Mesenteric fat pad (tissue), 1 donor: Measurements from ENCODE around the gene SYDE1. TPM values are rescaled to one million over a fixed set of nuclear protein-coding genes. Genes with fewer than 3 reads are reported as not detected.
A peak's percentile ranks its signal among the peaks of the same experiment; 100 is the strongest.
"Not testable (repeated sequence)": the region's sequence is repeated elsewhere in the genome, so short reads cannot be mapped to it uniquely, and the experiment has no call there.

Experiments
- DNase-seq: peaks from one replicate; pipeline ENCODE4 v3.0.0-alpha.2; 2020; ENCODE audit warnings: low spot score
- long read RNA-seq: library from polyadenylated mRNA; unstranded; transcript quantifications from one replicate; pipeline ENCODE4 v2.0.0, GENCODE V29; 2020
- total RNA-seq: library from RNA; stranded (reverse); fragmentation: NEBNext Ultra II Directional; extraction: Animal tissue kit (Norgen Biotek cat#: 25700); gene quantifications from one replicate; pipeline ENCODE4 v1.2.1, GENCODE V29; 2021
- donor health status: DM: yes; HTN: yes; CAD: no.

Gene SYDE1, protein sequence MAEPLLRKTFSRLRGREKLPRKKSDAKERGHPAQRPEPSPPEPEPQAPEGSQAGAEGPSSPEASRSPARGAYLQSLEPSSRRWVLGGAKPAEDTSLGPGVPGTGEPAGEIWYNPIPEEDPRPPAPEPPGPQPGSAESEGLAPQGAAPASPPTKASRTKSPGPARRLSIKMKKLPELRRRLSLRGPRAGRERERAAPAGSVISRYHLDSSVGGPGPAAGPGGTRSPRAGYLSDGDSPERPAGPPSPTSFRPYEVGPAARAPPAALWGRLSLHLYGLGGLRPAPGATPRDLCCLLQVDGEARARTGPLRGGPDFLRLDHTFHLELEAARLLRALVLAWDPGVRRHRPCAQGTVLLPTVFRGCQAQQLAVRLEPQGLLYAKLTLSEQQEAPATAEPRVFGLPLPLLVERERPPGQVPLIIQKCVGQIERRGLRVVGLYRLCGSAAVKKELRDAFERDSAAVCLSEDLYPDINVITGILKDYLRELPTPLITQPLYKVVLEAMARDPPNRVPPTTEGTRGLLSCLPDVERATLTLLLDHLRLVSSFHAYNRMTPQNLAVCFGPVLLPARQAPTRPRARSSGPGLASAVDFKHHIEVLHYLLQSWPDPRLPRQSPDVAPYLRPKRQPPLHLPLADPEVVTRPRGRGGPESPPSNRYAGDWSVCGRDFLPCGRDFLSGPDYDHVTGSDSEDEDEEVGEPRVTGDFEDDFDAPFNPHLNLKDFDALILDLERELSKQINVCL
- 38.6 TPM for total RNA-seq
- long read RNA-seq, partial matches to known transcripts, result 3 of 4 reads
- long read RNA-seq, other reads (novel, unspliced or antisense), result 1 of 4 reads

DNA sequence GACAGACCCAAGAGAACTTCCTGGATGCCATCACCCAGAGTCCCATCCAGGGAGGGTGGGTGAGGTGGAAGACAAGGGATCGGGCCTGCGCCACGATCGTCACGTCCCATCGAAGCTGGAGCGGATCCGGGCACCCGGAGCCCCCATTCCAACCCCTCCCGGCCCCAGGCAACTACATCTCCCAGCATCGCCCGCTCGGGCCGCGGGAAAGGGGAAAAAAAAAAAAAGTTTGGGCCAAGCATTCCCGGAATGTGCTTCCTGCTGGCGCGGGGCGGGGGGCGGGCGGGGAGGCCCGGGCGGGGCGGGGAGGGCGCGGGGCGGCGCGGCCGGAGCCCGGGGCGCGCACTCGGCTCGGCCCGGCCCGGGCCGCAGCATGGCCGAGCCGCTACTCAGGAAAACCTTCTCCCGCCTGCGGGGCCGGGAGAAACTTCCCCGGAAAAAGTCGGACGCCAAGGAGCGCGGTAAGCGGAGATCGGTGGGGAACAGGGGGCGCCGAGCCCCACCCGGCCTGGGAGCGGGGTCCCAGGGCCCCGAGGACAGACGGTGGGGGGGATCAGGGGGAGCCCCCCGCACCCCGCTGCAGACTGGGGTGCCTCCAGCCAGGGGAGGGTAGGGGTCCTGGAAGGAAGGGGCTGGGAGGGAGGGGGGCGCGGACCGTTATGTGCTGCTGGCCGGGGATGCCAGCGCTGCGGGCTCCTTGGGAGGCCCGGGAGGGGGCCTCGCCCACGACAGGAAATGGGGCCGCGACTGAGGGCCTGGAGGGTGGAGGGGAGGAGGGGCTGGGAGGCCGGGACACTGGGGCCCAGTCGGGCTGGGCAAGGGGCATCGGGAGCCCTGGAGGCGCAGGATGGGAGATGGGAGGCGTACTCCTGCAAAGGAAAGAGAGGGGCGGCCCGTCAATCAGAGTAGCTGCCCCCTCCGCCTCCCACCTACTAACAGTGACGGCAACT is at the start of gene SYDE1:
TSS of gene SYDE1 (plus strand) at position 341 of the 950 bp plus-strand sequence. CDS start at position 374, 33 bp downstream.
- no peak for DNase-seq

DNA sequence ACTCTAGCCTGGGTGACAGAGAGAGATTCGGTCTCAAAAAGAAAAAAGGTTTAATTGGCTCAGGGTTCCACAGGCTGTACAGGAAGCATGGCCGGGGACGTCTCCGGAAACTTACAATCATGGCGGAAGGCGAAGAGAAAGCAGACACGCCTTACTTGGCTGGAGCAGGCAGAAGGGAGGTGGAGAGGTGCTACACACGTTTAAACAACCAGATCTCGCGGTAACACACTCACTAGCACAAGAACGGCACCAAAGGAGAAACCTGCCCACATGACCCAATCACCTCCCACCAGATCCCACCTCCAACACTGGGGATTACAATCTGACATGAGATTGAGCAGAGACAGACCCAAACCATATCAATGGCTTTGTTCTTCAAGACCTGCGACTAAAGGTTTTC is 45.2 kb upstream of the SYDE1 start:
- no peak for DNase-seq

DNA sequence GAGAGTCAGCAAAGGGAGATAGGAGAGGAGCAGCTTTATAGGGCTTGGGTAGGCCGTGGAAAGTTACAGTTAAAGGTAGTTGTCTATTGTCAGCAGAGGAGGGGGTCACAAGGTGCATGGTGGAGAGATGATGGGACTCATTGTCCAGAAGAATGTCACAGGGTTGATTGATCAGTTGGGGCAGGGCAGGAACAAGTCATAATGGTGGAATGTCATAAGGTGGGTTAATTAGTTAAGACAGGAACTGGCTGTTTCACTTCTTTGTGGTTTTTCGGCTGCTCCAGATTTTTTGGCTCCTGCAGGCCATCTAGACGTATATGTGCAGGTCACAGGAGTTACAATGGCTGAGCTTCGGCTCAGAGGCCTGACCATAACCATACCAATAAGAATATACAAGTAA is 36.8 kb upstream of the SYDE1 start:
- DNase-seq, result peak; percentile 24

DNA sequence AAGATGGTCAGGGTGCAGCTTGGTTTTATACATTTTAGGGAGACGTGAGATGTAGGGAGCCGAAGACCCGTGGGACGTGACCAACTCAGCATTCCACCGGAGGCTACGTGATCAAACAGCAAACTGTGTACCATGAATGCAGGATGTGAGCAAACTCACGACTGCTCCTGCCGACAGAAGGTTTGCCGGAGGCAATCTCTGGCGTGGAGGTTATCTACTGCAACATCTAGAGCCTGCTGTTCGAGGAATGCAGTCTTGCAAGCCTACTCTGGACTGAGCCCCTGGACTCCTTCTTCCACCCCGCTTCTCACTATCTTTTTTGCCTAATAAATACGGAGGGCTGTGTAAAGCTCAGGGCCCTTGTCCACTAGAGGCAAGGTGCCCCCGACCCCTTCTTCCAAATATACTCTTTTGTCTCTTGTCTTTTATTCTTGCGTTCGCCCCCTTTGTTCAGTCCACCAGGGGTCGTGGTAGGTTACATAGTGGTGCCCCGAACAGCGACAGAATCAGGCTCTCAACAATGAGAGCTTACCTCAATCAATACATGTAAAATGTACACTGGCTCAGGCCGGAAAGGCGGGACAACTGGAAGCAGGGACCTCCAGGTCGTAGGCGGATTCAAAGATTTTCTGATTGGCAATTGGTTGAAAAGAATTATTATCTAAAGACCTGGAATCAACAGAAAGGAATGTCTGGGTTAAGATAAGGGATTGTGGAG is 34.1 kb upstream of the SYDE1 start:
- no peak for DNase-seq

DNA sequence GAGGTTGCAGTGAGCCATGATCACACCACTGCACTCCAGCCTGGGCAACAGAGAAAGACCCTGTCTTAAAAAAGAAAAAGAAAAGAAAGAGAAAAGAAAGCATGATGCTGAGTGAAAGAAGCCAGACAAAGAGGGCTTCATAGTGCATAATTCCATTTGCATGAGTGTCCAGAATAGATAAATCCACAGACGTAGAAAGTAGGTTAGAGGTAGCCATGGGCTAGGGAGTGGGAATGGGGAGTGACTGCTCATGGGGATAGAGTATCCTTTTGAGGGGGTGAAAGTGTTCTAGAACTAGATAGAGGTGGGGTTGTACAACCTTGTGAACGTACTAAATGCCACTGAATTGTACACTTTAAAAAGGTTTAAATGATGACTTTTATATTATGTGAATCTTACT is 32.8 kb upstream of the SYDE1 start:
- no peak for DNase-seq

DNA sequence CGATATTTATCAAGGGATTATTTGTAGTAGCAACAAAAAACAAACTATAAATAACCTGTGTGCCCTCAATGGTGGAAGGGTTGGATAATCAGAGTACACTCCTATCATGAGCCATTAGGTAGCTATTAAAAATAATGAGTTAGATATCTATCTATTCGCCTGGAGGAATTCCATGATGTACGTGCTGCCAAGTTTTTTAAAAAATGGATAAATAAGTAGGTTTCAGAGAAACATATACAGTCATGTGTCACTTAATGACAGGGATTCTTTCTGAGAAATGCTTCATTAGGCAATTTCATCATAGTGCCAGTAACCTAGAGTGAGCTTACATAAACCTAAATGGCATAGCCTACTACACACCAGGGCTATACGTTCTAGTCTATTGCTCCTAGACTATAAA is 31.4 kb upstream of the SYDE1 start:
- DNase-seq, result no peak

DNA sequence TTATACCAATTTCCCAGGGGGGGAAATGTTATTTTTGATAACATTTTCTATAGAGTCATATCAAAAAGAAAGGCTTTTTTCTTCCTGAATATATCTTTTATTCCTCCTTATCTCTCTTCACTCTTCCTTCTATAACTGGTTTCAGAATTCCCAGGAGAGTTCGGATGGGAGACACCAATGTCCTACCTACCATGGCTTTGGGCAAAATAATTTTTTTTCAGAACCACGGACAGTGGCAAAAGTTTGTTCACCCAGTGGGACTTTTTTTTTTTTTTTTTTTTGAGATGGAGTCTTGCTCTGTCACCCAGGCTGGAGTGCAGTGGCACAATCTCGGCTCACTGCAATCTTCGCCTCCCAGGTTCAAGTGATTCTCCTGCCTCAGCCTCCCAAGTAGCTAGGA is 27.2 kb upstream of the SYDE1 start:
- DNase-seq, result not testable (repeated sequence)

DNA sequence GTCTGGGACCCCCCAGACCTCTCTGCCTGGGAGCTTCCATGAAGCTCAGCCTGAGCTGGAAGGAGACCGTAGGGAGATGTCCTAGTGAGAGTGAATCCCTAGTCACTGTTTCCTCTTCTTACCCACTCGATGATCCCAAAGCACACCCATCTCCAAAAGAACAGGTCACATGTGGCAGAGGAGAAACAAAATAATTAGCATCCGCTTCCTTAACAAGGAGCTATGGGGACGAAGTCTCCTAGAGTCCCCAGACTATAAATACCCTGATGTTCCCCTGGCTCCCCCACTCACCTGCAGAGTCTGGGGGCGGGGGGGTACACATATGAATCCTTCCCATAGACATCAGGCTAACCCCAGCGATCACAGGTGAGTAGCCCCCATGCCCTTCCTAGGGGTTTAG is 25.3 kb upstream of the SYDE1 start, which contains the start of gene OR1I1:
TSS of gene OR1I1 (plus strand) at position 301 of the 400 bp plus-strand sequence. CDS start 4,855 bp downstream, outside the sequence.
- no peak for DNase-seq

DNA sequence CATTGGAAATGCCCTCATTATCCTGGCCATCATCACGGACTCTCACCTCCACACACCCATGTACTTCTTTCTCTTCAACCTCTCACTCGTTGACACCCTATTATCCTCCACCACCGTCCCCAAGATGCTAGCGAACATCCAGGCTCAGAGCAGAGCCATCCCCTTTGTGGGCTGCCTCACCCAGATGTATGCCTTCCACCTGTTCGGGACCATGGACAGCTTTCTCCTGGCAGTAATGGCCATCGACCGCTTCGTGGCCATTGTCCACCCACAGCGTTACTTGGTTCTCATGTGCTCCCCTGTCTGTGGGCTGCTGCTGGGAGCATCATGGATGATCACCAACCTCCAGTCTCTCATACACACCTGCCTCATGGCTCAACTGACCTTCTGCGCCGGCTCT is 20.0 kb upstream of the SYDE1 start:
- no peak for DNase-seq

DNA sequence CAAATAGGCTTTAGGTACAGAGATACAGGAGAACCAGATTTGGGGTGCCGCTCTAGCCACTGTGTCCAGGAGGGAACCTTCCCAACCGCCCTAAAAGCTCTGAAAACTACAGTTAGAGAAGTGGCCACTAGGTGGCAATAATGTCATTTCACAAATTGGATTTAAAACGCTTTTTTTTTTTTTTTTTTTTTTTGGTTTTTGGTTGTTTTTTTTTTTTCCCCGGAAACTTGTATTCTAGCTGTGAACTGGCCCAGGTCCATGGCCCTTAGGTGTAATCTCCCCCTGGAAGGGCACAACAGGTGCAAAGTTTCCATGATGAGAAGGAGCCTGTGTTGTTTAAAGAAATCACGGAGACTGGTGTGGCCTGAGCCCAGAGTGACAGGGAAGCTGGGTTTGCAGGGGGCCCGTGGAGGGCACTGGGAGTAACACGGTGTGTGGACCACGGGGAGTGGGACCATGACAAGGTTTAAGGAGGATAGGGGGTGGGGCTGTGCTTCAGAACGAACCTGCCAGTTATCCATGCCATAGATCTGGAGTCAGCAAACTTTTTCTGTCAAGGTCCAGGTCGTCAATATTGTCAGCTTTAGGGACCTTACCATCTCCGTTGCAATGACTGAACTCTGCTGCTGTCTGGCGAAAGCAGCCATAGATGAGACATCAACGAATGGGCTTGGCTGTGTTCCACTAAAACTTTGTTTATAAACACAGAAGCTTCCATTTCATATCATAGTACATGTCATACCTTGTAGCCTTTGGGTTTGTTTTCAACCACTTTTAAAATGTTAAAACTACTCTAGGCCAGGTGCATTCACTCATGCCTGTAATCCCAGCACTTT is 15.1 kb upstream of the SYDE1 start:
- no peak for DNase-seq

DNA sequence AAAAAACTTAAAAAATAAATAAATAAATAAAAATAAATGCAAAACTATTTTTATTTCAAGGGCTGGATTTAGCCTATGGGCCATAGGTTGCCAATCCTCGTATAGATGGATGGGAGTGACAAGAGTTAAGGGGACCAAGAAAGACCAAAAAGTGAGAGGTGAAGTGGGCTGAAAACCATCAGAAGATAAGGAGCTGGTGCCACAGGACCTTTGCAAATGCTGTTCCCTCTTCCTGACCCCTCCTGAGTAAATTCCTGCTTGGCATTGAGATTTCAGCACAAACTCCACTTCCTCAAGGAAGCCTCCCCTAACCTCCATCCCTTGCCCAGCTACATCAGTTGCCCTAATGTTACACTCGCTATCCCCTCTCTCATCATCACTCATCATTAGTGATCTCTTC is 14.2 kb upstream of the SYDE1 start:
- DNase-seq, result no peak

DNA sequence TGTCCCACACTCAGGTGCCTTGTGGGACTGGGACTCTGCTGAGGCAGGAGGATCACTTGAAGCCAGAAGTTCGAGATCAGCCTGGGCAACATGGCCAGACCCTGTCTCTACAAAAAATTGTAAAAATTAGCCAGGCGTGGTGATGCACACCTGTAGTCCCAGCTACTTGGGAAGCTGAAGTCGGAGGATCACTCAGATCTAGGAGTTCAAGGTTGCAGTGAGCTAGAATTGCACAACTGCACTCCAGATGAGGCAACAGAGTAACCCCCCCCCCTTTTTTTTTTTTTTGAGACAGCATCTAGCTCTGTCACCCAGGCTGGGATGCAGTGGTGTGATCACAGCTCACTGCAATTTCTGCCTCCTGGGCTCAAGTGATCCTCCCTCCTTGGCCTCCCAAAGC is 11.0 kb upstream of the SYDE1 start:
- DNase-seq, result no peak

DNA sequence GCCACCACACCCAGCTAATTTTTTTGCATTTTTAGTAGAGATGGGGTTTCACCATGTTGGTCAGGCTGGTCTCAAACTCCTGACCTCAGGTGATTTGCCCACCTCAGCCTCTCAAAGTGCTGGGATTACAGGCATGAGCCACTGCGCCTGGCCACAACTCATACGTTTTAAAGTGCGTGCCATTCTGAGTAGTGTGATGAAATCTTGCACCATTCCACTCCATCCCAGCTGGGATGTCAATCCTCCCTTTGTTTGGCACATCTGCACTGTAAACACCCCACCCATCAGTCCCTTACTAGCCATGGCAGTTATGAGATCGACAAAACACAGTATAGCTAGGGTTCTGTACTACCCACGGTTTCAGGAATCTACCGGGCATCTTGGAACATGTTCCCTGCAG is 9.2 kb upstream of the SYDE1 start:
- not testable (repeated sequence) for DNase-seq

DNA sequence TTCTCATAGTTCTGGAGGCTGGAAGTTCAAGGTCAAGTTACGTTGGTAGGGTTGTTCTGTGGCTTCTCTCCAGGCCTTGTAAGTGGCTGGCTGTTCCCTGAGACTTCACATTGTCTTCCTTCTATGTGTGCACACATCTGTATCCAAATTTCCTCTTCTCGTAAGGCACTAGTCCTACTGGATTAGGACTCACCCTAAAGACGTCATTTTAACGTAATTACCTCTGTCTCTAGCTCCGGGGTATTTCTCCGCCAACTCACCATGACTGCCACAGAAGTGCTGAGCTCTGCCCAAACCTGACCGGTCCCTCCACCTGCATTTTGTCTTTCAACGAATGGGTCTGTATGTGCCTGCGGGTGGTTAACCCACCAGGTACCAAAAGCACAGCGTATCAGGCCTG is 8.7 kb upstream of the SYDE1 start:
- DNase-seq, result no peak

DNA sequence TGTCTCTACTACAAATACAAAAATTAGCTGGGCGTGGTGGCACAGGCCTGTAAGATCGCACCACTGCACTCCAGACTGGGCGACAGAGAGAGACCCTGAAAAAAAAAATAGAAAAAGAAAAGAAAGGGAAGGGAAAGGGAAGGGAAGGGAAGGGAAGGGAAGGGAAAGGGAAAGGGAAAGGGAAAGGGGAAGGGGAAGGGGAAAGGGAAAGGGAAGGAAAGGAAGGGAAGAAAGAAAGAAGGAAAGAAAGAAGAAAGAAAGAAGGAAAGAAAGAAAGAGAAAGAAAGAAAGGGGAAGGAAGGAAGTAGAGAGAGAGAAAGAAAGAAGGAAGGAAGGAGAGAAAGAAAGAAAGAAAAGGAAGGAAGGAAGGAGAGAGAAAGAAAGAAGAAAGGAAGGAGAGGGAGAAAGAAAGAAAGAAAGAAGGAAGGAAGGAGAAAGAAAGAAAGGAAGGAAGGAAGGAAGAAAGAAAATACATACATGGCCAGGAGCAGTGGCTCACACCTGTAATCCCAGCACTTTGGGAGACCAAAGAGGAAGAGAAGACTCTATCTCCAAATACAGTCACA is 8.1 kb upstream of the SYDE1 start:
- DNase-seq, result no peak

DNA sequence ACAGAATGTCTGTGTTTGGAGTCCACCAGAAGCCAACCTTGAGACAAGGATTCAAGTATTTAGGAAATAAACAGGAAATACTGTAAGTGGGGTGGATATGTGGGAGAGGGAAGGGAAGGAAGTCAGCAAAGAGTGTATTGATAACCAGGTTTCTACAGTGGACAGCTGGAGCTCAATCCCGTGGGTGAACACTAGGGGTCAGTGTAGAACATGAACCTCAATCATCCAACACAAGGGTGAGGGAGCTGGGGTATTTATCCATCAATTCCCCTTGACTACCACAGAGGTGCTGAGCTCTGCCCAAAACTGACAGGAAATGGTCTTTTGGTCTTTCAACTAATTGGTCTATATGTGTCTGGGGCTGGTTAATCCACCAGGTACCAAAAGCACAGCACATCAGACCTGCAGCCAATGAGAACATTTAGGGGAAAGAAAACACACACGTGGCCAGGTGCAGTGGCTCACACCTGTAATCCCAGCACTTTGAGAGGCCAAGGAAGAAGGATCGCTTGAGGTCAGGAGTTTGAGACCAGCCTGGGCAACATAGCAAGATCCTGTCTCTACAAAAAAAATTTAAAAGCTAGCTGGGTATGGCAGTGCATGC is 5.6 kb upstream of the SYDE1 start:
- no peak for DNase-seq

DNA sequence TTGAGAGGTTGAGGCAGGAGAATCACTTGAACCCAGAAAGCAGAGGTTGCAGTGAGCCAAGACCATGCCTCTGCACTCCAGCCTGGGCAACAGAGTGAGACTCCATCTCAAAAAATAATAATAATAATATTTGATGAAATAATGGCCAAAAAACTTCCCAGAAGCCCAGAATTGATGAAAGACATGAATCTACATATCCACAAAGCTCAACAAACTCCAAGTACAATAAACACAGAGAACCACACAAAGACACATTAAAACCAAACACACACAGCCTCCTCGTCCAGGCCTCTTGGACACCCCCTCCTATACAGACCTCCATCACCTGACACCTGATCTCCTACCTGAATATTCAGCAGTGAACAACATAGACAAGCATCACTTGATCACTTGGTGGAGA is 3.2 kb upstream of the SYDE1 start:
- no peak for DNase-seq

DNA sequence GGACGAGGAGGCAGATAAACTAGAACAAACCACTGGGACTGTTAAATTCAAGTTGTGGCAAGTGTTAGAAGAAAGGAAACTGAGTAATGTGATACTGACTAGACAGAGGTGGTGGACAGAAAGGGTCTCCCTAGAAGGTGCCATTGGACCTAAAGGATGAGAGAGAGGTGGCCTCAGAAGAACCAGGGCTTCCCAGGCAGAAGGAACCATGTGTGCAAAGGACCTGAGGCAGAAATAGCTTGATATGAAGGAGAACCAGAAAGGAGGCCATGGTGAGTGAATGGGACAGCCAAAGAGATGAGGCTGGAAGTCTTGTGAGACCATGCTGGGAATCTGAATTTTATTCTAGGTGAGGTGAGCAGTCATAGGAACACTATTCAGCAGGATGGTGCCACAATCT is 2.8 kb upstream of the SYDE1 start:
- no peak for DNase-seq

DNA sequence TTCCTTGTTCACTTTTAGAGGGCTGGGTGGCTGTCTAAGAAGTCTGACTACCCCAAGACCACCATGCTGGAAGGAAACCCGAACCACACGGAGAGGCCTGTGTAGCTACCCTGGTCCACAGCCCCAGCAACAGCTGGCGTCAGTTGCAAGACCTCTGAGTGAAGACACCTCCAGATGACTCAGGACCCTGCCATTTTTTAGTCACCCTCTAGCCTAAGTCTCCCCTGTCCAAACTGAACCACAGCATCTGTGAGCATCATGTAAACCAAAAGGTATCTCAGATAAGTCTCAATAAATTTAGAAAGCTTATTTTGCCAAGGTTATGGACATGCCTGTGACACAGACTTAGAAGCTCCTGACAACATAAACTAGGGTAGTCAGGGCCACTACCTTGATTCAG is 2.2 kb upstream of the SYDE1 start:
- DNase-seq, result no peak
